ENCODE data around the gene SERPINB6.

DNA sequence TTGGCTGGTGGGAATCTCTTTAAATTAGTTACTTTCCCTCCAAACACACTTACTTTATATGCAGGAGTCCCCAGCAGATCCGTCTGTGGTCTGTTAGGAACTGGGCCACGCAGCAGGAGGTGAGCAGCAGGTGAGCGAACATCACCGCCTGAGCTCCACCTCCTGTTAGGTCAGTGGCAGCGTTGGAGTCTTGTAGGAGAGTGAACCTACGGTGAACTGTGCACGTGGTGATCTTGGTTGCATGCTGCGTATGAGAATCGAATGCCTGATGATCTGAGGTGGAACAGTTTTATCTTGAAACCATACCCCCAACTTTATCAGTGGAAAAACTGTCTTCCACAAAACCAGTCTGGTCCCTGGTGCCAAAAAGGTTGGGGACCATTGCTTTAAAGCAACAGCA lies 5.0 kb downstream of the SERPINB6 start:
- no peak for TF ChIP-seq POLR2AphosphoS5 (IDR thresholded peaks at IDR 0.05; ENCODE audit: low read depth, low read length)
- TF ChIP-seq, protein P1, sequence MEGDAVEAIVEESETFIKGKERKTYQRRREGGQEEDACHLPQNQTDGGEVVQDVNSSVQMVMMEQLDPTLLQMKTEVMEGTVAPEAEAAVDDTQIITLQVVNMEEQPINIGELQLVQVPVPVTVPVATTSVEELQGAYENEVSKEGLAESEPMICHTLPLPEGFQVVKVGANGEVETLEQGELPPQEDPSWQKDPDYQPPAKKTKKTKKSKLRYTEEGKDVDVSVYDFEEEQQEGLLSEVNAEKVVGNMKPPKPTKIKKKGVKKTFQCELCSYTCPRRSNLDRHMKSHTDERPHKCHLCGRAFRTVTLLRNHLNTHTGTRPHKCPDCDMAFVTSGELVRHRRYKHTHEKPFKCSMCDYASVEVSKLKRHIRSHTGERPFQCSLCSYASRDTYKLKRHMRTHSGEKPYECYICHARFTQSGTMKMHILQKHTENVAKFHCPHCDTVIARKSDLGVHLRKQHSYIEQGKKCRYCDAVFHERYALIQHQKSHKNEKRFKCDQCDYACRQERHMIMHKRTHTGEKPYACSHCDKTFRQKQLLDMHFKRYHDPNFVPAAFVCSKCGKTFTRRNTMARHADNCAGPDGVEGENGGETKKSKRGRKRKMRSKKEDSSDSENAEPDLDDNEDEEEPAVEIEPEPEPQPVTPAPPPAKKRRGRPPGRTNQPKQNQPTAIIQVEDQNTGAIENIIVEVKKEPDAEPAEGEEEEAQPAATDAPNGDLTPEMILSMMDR (IDR thresholded peaks at IDR 0.05), result no peak
- TF ChIP-seq, protein P2, sequence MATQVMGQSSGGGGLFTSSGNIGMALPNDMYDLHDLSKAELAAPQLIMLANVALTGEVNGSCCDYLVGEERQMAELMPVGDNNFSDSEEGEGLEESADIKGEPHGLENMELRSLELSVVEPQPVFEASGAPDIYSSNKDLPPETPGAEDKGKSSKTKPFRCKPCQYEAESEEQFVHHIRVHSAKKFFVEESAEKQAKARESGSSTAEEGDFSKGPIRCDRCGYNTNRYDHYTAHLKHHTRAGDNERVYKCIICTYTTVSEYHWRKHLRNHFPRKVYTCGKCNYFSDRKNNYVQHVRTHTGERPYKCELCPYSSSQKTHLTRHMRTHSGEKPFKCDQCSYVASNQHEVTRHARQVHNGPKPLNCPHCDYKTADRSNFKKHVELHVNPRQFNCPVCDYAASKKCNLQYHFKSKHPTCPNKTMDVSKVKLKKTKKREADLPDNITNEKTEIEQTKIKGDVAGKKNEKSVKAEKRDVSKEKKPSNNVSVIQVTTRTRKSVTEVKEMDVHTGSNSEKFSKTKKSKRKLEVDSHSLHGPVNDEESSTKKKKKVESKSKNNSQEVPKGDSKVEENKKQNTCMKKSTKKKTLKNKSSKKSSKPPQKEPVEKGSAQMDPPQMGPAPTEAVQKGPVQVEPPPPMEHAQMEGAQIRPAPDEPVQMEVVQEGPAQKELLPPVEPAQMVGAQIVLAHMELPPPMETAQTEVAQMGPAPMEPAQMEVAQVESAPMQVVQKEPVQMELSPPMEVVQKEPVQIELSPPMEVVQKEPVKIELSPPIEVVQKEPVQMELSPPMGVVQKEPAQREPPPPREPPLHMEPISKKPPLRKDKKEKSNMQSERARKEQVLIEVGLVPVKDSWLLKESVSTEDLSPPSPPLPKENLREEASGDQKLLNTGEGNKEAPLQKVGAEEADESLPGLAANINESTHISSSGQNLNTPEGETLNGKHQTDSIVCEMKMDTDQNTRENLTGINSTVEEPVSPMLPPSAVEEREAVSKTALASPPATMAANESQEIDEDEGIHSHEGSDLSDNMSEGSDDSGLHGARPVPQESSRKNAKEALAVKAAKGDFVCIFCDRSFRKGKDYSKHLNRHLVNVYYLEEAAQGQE (IDR thresholded peaks at IDR 0.05; ENCODE audit: insufficient read depth in 1 of 2, low read depth in 2 of 2, low read length in 1 of 2), result no peak
